ENCODE data around the gene DNAJA2.

Gene DNAJA2

DNA sequence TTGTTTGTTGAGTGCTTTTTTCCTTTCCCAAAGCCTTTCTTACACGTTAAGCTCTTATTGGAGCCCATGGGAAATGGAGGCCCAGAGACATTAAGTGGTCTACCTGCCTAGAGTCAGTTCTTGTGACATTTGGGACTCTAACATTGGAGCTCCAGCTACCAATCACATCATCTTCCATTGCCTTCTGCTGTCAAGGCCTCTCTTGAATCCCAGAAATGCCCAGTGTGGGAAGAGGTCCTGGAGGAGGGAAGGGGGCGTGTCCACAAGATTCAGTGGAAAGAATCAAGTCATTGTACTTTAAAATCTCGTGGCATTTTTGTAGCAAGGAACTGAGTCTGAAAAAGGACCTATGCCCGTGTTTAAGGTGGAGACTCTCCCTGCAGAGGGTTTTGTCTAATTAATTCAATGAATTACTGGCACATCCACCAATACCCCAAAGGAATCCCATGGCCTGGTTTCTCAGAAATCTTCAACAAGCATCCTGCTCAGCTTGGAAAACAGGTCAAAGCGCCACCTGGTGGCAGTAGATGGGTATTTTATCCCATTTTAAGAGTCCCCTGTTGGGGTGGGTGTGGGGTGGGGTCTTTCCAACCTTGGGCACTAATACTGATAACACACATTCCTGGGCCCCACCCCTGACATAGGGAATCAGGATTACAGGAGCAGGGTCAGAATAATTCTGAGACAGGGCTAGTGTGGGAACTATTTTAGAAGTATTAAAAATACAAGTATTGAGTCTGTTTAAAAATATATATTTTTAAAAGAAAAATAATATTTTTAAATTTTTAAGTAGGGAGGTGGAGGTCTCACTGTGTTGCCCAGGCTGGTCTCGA lies 64.7 kb downstream of the DNAJA2 start:
- TF ChIP-seq, protein P1, sequence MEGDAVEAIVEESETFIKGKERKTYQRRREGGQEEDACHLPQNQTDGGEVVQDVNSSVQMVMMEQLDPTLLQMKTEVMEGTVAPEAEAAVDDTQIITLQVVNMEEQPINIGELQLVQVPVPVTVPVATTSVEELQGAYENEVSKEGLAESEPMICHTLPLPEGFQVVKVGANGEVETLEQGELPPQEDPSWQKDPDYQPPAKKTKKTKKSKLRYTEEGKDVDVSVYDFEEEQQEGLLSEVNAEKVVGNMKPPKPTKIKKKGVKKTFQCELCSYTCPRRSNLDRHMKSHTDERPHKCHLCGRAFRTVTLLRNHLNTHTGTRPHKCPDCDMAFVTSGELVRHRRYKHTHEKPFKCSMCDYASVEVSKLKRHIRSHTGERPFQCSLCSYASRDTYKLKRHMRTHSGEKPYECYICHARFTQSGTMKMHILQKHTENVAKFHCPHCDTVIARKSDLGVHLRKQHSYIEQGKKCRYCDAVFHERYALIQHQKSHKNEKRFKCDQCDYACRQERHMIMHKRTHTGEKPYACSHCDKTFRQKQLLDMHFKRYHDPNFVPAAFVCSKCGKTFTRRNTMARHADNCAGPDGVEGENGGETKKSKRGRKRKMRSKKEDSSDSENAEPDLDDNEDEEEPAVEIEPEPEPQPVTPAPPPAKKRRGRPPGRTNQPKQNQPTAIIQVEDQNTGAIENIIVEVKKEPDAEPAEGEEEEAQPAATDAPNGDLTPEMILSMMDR (IDR thresholded peaks at IDR 0.05; ENCODE audit: low read depth, low read length), result peak; percentile 44
- H3K4me3 ChIP-seq (ENCODE audit: low read depth, low read length), result no peak overlapping the region

DNA sequence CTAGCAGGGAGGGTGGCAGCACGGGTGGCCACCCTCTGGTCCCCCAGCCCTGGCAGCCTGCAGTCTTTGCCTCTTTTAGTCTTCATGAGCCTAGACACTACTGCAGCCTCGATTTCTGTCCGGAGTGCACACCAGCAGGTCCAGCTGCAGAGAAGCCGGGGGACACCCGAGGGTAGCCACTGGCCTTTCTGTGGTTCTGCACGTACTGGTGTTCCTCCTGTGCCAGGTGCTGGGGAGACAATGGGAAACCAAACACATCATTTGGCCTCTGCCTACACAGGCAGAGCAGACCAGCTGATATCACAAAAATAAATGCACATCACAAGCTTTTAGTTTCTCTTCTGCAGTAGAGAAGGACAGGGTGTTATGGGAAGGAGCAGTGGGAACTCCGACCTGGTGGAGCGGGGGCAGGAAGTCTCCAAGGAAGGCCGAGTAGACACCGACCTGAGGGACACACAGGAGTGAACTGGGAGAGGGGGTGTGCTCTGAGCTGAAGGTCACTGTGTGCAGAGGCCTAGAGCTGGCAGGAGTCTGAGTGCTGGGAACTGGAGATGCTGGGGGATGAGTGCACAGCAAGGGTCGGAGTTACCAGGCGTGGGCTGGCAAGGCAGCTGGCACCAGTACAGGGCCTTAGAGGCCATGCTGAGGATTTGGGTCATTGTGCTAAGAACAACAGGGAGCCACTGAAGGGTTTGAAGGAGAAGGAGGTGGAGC lies 66.3 kb downstream of the DNAJA2 start:
- TF ChIP-seq, protein P1 (IDR thresholded peaks at IDR 0.05; ENCODE audit: low read depth, low read length), result no peak
- no peak overlapping the region for H3K4me3 ChIP-seq (ENCODE audit: low read depth, low read length)

DNA sequence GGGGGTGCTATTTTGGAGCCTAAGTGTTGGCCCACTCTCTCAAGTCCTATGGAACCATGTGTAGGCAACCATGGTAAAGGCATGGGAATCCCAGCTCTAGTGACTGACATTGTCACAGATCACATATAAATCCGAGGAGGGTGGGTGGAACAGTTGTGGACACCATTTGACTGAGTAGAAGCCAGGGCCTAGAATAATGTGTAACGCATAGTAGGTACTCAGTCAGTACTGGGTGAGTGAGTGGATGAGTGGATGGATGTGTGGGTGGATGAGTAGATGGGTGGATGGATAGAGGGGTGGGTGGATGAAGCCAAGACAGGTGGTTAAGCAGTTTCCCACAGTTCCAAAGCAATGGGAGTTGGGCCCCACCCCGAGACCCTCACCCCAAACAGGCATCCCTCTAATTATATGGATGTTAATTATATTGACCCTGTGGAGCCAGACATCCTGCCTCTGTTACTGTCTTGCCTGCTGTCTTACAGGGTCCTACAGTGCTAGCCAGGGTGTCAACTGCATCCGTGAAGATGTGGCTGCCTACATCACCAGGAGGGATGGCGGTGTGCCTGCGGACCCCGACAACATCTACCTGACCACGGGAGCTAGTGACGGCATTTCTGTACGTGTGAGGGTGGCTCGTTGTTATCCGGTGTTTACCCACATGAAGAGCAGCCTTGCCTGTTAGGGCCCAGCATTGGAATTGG lies 67.0 kb downstream of the DNAJA2 start:
- no peak overlapping the region for H3K4me3 ChIP-seq (ENCODE audit: low read depth, low read length)
- TF ChIP-seq, protein P1 (IDR thresholded peaks at IDR 0.05; ENCODE audit: low read depth, low read length), result no peak
